ENCODE measurements around the gene KLHL29. TPM values are rescaled to one million over a fixed set of nuclear protein-coding genes. Genes with fewer than 3 reads are reported as not detected.

KLHL29 gene
- total RNA-seq, 2 experiments from 2014 or later = 0.10 to 0.33 TPM

GRCh38 chr2:23423873-23424680 lies 39.1 kb downstream of the KLHL29 start:
- CTCF ChIA-PET = no interaction called here
- DNase-seq = no peak

GRCh38 chr2:23425338-23425871 lies 40.4 kb downstream of the KLHL29 start:
- DNase-seq = no peak
- Mint-ChIP-seq H3K36me3 (ENCODE audit: low read depth) (no peaks in the 10 kb centered on the region), H3K4me3 (no peak overlapping the region), H3K27ac (no peak overlapping the region), H3K9me3 (no peaks in the 10 kb centered on the region), H3K27me3 (no peaks in the 10 kb centered on the region), H3K4me1 (no peaks in the 10 kb centered on the region)
- CTCF ChIA-PET = no interaction called here
- POLR2A ChIA-PET = no interaction called here

More at GRCh38 chr2:23423873-23424680, 39.1 kb downstream of the KLHL29 start:
- Mint-ChIP-seq H3K27me3 (no peaks in the 10 kb centered on the region), H3K27ac (no peak overlapping the region), H3K9me3 (no peaks in the 10 kb centered on the region), H3K36me3 (ENCODE audit: low read depth) (no peaks in the 10 kb centered on the region), H3K4me1 (no peaks in the 10 kb centered on the region), H3K4me3 (no peak overlapping the region)
- POLR2A ChIA-PET = no interaction called here

GRCh38 chr2:23425885-23426262 lies 40.9 kb downstream of the KLHL29 start:
- CTCF ChIA-PET = no interaction called here
- DNase-seq = no peak
- Mint-ChIP-seq H3K27ac (no peak overlapping the region), H3K36me3 (ENCODE audit: low read depth) (no peaks in the 10 kb centered on the region), H3K27me3 (no peaks in the 10 kb centered on the region), H3K4me3 (no peak overlapping the region), H3K4me1 (no peaks in the 10 kb centered on the region), H3K9me3 (no peaks in the 10 kb centered on the region)
- POLR2A ChIA-PET = no interaction called here

- DNase-seq = no peak
- H3K4me3 Mint-ChIP-seq = no peak overlapping the region
- ChIA-PET CTCF (no interaction called here), POLR2A (no interaction called here)
- H3K27ac Mint-ChIP-seq = no peak overlapping the region
- no peaks in the 10 kb centered on the region for H3K9me3 Mint-ChIP-seq
- H3K27me3 Mint-ChIP-seq = no peaks in the 10 kb centered on the region
- no peaks in the 10 kb centered on the region for H3K4me1 Mint-ChIP-seq
- no peaks in the 10 kb centered on the region for H3K36me3 Mint-ChIP-seq (ENCODE audit: low read depth)
Measured at GRCh38 chr2:23426263-23426905, 41.4 kb downstream of the KLHL29 start.

GRCh38 chr2:23427350-23427749 lies 42.4 kb downstream of the KLHL29 start:
- CTCF ChIA-PET = no interaction called here
- no peak overlapping the region for H3K4me3 Mint-ChIP-seq
- DNase-seq = no peak
- H3K36me3 Mint-ChIP-seq (ENCODE audit: low read depth) = no peaks in the 10 kb centered on the region
- H3K27me3 Mint-ChIP-seq = no peaks in the 10 kb centered on the region
- no peaks in the 10 kb centered on the region for H3K9me3 Mint-ChIP-seq
- no peaks in the 10 kb centered on the region for H3K4me1 Mint-ChIP-seq
- H3K27ac Mint-ChIP-seq = no peak overlapping the region
- POLR2A ChIA-PET = no interaction called here

GRCh38 chr2:23427976-23428375 lies 43.0 kb downstream of the KLHL29 start:
- POLR2A ChIA-PET = no interaction called here
- Mint-ChIP-seq H3K9me3 (no peaks in the 10 kb centered on the region), H3K4me3 (no peak overlapping the region), H3K27me3 (no peaks in the 10 kb centered on the region), H3K27ac (no peak overlapping the region), H3K4me1 (no peaks in the 10 kb centered on the region), H3K36me3 (ENCODE audit: low read depth) (no peaks in the 10 kb centered on the region)
- DNase-seq = no peak
- CTCF ChIA-PET = no interaction called here

GRCh38 chr2:23429036-23429435 lies 44.1 kb downstream of the KLHL29 start:
- POLR2A ChIA-PET = no interaction called here
- no peak for DNase-seq
- H3K4me3 Mint-ChIP-seq = no peak overlapping the region

GRCh38 chr2:23430263-23430662 lies 45.3 kb downstream of the KLHL29 start:
- no peaks in the 10 kb centered on the region for H3K36me3 Mint-ChIP-seq (ENCODE audit: low read depth)
- peaks cover 8% of the 10 kb centered on the region for H3K27me3 Mint-ChIP-seq
- H3K4me3 Mint-ChIP-seq = no peak overlapping the region
- H3K9me3 Mint-ChIP-seq = no peaks in the 10 kb centered on the region
- DNase-seq = no peak
- ChIA-PET POLR2A (no interaction called here), CTCF (no interaction called here)
- no peaks in the 10 kb centered on the region for H3K4me1 Mint-ChIP-seq
- H3K27ac Mint-ChIP-seq = no peak overlapping the region

More at GRCh38 chr2:23429036-23429435, 44.1 kb downstream of the KLHL29 start:
- no peak overlapping the region for H3K27ac Mint-ChIP-seq
- no peaks in the 10 kb centered on the region for H3K36me3 Mint-ChIP-seq (ENCODE audit: low read depth)
- H3K4me1 Mint-ChIP-seq = no peaks in the 10 kb centered on the region
- H3K9me3 Mint-ChIP-seq = no peaks in the 10 kb centered on the region
- CTCF ChIA-PET = interaction anchor here (0.6 kb wide), 1 partner anchor 396 kb away, joined by 3 read pairs; no protein-coding TSS in a partner anchor
- H3K27me3 Mint-ChIP-seq = no peaks in the 10 kb centered on the region

GRCh38 chr2:23432531-23432930 lies 47.6 kb downstream of the KLHL29 start:
- Mint-ChIP-seq H3K4me3 (no peak overlapping the region), H3K4me1 (peaks cover 5% of the 10 kb centered on the region), H3K27me3 (peaks cover 26% of the 10 kb centered on the region), H3K27ac (no peak overlapping the region), H3K36me3 (ENCODE audit: low read depth) (no peaks in the 10 kb centered on the region), H3K9me3 (no peaks in the 10 kb centered on the region)
- DNase-seq = no peak
- POLR2A ChIA-PET = no interaction called here
- CTCF ChIA-PET = no interaction called here

- Mint-ChIP-seq H3K4me1 (peaks cover 5% of the 10 kb centered on the region), H3K27ac (no peak overlapping the region), H3K36me3 (ENCODE audit: low read depth) (no peaks in the 10 kb centered on the region), H3K27me3 (peaks cover 27% of the 10 kb centered on the region), H3K4me3 (no peak overlapping the region), H3K9me3 (no peaks in the 10 kb centered on the region)
- POLR2A ChIA-PET = no interaction called here
- CTCF ChIA-PET = no interaction called here
- DNase-seq = no peak
Measured at GRCh38 chr2:23433282-23433681, 48.3 kb downstream of the KLHL29 start.

GRCh38 chr2:23434721-23435121 lies 49.7 kb downstream of the KLHL29 start:
- CTCF ChIA-PET = no interaction called here
- no peak for DNase-seq
- H3K36me3 Mint-ChIP-seq (ENCODE audit: low read depth) = no peaks in the 10 kb centered on the region

GRCh38 chr2:23435250-23436035 lies 50.5 kb downstream of the KLHL29 start:
- H3K4me3 Mint-ChIP-seq = no peak overlapping the region
- H3K36me3 Mint-ChIP-seq (ENCODE audit: low read depth) = no peaks in the 10 kb centered on the region
- peaks cover 27% of the 10 kb centered on the region for H3K27me3 Mint-ChIP-seq
- DNase-seq = no peak
- ChIA-PET CTCF (no interaction called here), POLR2A (no interaction called here)
- no peak overlapping the region for H3K27ac Mint-ChIP-seq
- no peaks in the 10 kb centered on the region for H3K9me3 Mint-ChIP-seq
- H3K4me1 Mint-ChIP-seq = peaks cover 5% of the 10 kb centered on the region

More at GRCh38 chr2:23434721-23435121, 49.7 kb downstream of the KLHL29 start:
- H3K27me3 Mint-ChIP-seq = peaks cover 27% of the 10 kb centered on the region
- POLR2A ChIA-PET = no interaction called here
- H3K9me3 Mint-ChIP-seq = no peaks in the 10 kb centered on the region
- H3K27ac Mint-ChIP-seq = no peak overlapping the region
- peaks cover 5% of the 10 kb centered on the region for H3K4me1 Mint-ChIP-seq
- H3K4me3 Mint-ChIP-seq = no peak overlapping the region

- CTCF ChIA-PET = interaction anchor here (0.7 kb wide), 1 partner anchor 123 kb away, joined by 3 read pairs; no protein-coding TSS in a partner anchor
- Mint-ChIP-seq H3K9me3 (no peaks in the 10 kb centered on the region), H3K27ac (no peak overlapping the region), H3K27me3 (peaks cover 27% of the 10 kb centered on the region), H3K36me3 (ENCODE audit: low read depth) (no peaks in the 10 kb centered on the region), H3K4me1 (peaks cover 5% of the 10 kb centered on the region), H3K4me3 (no peak overlapping the region)
- no peak for DNase-seq
- POLR2A ChIA-PET = no interaction called here
Measured at GRCh38 chr2:23436346-23437098, 51.5 kb downstream of the KLHL29 start.
